CD4-positive, alpha-beta T cell (primary cell): ENCODE data around the gene NCKAP5. TPM values are rescaled to one million over a fixed set of nuclear protein-coding genes. Genes with fewer than 3 reads are reported as not detected.

ENCODE experiments used
- ATAC-seq: fragments of 200-7000 bp; cut with Tn5 transposase; one replicate; pipeline ENCODE4 v1.10.0; 2022; ENCODE audit warnings: mild to moderate bottlenecking; ENCODE audit not compliant: poor library complexity
- CTCF ChIA-PET: fragments of 350-600 bp; sonication (Branson Sonifier 250); formaldehyde crosslinking; loops from one replicate; lab custom pipeline; 2021; ENCODE audit warnings: antibody characterized with exemption, inconsistent platforms; lab: Charles Lee
- POLR2A ChIA-PET: fragments of 350-600 bp; sonication (Branson Sonifier 250); formaldehyde crosslinking; loops from one replicate; lab custom pipeline; 2021; ENCODE audit warnings: antibody characterized with exemption, inconsistent platforms; lab: Charles Lee
- DNase-seq, 14 experiments: peaks; one replicate each; pipeline ENCODE4 v3.0.0-alpha.2; 2013 to 2020; ENCODE audit warnings: mixed read lengths in 2 of 14
- H3K27ac ChIP-seq, 2 donors: one replicate each; pipeline versions ENCODE4 v1.5.1 to v1.7.0; 2013; ENCODE audit warnings: low read length in 2 of 2, low read depth in 1 of 2, mild to moderate bottlenecking in 1 of 2
- H3K27me3 ChIP-seq, 2 experiments: 1 replicate in 1 of 2; 2 replicates in 1 of 2; pipeline versions ENCODE4 v1.6.1 to v1.7.0; 2013; ENCODE audit warnings: low read length in 2 of 2, control low read depth in 1 of 2, mild to moderate bottlenecking in 1 of 2, moderate library complexity in 1 of 2; ENCODE audit not compliant: insufficient read depth in 2 of 2, control insufficient read depth in 1 of 2
- H3K36me3 ChIP-seq: one replicate; pipeline ENCODE4 v1.6.1; 2013; ENCODE audit warnings: low read length, control low read depth; ENCODE audit not compliant: insufficient read depth
- H3K4me1 ChIP-seq: one replicate; pipeline ENCODE4 v1.6.1; 2013; ENCODE audit warnings: low read length, control low read depth; ENCODE audit not compliant: insufficient read depth
- H3K4me3 ChIP-seq: one replicate; pipeline ENCODE4 v1.5.1; 2013; ENCODE audit warnings: mild to moderate bottlenecking, low read length, moderate library complexity
- H3K9me3 ChIP-seq, 2 experiments: 1 replicate in 1 of 2; 2 replicates in 1 of 2; pipeline versions ENCODE4 v1.6.1 to v1.7.0; 2013; ENCODE audit warnings: low read length in 2 of 2, mild to moderate bottlenecking in 2 of 2, control low read depth in 1 of 2, moderate library complexity in 1 of 2; ENCODE audit not compliant: control insufficient read depth in 1 of 2, insufficient read depth in 1 of 2
- H3K27ac Mint-ChIP-seq: one replicate; pipeline ENCODE4 v1.8.0; 2020; ENCODE audit warnings: mixed read lengths
- H3K27me3 Mint-ChIP-seq: one replicate; pipeline ENCODE4 v1.8.0; 2021; ENCODE audit warnings: mixed read lengths
- H3K36me3 Mint-ChIP-seq: one replicate; pipeline ENCODE4 v1.8.0; 2021; ENCODE audit warnings: low read depth, mixed read lengths
- H3K4me1 Mint-ChIP-seq: one replicate; pipeline ENCODE4 v1.8.0; 2021; ENCODE audit warnings: low read depth, mixed read lengths
- H3K4me3 Mint-ChIP-seq: one replicate; pipeline ENCODE4 v1.8.0; 2020; ENCODE audit warnings: mild to moderate bottlenecking, mixed read lengths
- H3K9me3 Mint-ChIP-seq: one replicate; pipeline ENCODE4 v1.8.0; 2020; ENCODE audit warnings: mixed read lengths
- CTCF ChIP-seq: fragments of 200-600 bp; IDR thresholded peaks from one replicate; pipeline ENCODE4 v1.8.0; 2022; ENCODE audit warnings: antibody characterized with exemption, mild to moderate bottlenecking
- intact Hi-C, 2 experiments: fragments of 100-400 bp; cut with DNase I in 1 of 2; cut with micrococcal nuclease in 1 of 2; formaldehyde crosslinking; loops; one replicate each; pipeline versions ENCODE4 v1.15.1 to v1.9.0; 2023 to 2025; cut with DNase I, micrococcal nuclease
- total RNA-seq, 174 experiments: library from RNA in 2 of 174; stranded (reverse) in 2 of 174; gene quantifications; one replicate each; pipeline ENCODE4 v1.2.3 and lab custom pipeline; 2021 to 2026

The NCKAP5 gene
- total RNA-seq, 2 experiments from 2014 or later = not detected

GRCh38 chr2:133480707-133481429, 87.4 kb downstream of the NCKAP5 start:
- Histone ChIP-seq H3K9me3 (no peaks in the 10 kb centered on the region), H3K27me3 (no peaks in the 10 kb centered on the region), H3K27ac (no peak overlapping the region), H3K4me3 (no peak overlapping the region), H3K36me3 (no peaks in the 10 kb centered on the region), H3K4me1 (no peaks in the 10 kb centered on the region)
- Mint-ChIP-seq H3K4me1 (no peaks in the 10 kb centered on the region), H3K9me3 (no peaks in the 10 kb centered on the region), H3K27me3 (no peaks in the 10 kb centered on the region), H3K4me3 (no peak overlapping the region), H3K27ac (no peak overlapping the region), H3K36me3 (no peaks in the 10 kb centered on the region)
- ATAC-seq = no peak
- no peak for DNase-seq
- no peak for TF ChIP-seq CTCF
- POLR2A ChIA-PET = no interaction called here
- CTCF ChIA-PET = no interaction called here
- intact Hi-C loops = no loop called here

GRCh38 chr2:133477616-133477990, 90.7 kb downstream of the NCKAP5 start:
- H3K4me3 ChIP-seq = no peak overlapping the region
- H3K9me3 Mint-ChIP-seq = no peaks in the 10 kb centered on the region
- H3K27me3 ChIP-seq = no peaks in the 10 kb centered on the region
- H3K36me3 ChIP-seq = no peaks in the 10 kb centered on the region
- ATAC-seq (no peak), DNase-seq (no peak)
- no peak overlapping the region for H3K4me3 Mint-ChIP-seq
- H3K27ac ChIP-seq = no peak overlapping the region
- H3K27ac Mint-ChIP-seq = no peak overlapping the region
- peaks cover 0 to 5% of the 10 kb centered on the region in 2 experiments for H3K9me3 ChIP-seq
- ChIA-PET POLR2A (no interaction called here), CTCF (no interaction called here)
- H3K4me1 ChIP-seq = no peaks in the 10 kb centered on the region
- intact Hi-C loops = no loop called here
- no peaks in the 10 kb centered on the region for H3K36me3 Mint-ChIP-seq
- no peaks in the 10 kb centered on the region for H3K27me3 Mint-ChIP-seq
- no peaks in the 10 kb centered on the region for H3K4me1 Mint-ChIP-seq
- TF ChIP-seq CTCF = no peak

- Mint-ChIP-seq H3K4me3 (no peak overlapping the region), H3K27me3 (no peaks in the 10 kb centered on the region), H3K36me3 (no peaks in the 10 kb centered on the region), H3K27ac (no peak overlapping the region), H3K4me1 (no peaks in the 10 kb centered on the region), H3K9me3 (no peaks in the 10 kb centered on the region)
- no peaks in the 10 kb centered on the region for H3K4me1 ChIP-seq
- CTCF ChIA-PET = no interaction called here
- POLR2A ChIA-PET = no interaction called here
- H3K4me3 ChIP-seq = no peak overlapping the region
- H3K27ac ChIP-seq = no peak overlapping the region
- H3K9me3 ChIP-seq = peaks cover 0 to 5% of the 10 kb centered on the region in 2 experiments
- ATAC-seq = no peak
- H3K36me3 ChIP-seq = no peaks in the 10 kb centered on the region
- no peaks in the 10 kb centered on the region for H3K27me3 ChIP-seq
- DNase-seq = no peak
- intact Hi-C loops = no loop called here
- no peak for TF ChIP-seq CTCF
Observed at GRCh38 chr2:133476931-133477615, 91.2 kb downstream of the NCKAP5 start.
